ENCODE results near the gene CACNB2. TPM values are rescaled to one million over a fixed set of nuclear protein-coding genes. Genes with fewer than 3 reads are reported as not detected.

The CACNB2 gene
- total RNA-seq, 2 experiments from 2014 or later: not detected

- ChIA-PET CTCF (no interaction called here), POLR2A (no interaction called here)
Measured at GRCh38 chr10:18483516-18484186, 343.4 kb downstream of the CACNB2 start.

- ChIA-PET POLR2A (interaction anchor here (0.6 kb wide), 1 partner anchor 13 kb away, joined by 5 read pairs; no protein-coding TSS in a partner anchor), CTCF (no interaction called here)
Measured at GRCh38 chr10:18486438-18486837, 346.2 kb downstream of the CACNB2 start.

DNA sequence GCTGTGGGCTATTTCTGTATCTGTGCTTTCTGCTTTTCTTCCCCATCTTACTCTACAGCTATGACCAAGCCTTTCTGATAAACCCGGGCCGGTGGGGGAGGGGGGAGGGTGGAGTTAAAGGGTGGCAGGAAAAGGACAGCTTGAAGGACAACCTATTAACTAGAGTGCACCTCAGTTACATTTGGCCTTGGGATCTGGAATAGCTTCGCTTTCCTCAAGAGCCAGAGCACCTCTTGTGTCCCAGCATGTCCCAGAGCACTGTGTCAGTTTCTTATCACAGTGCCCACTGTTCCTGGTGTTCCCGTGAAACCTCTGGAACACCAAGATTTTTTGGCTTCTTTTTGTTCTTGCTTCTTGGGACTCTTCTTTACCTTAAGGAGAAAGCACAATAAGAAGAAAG lies 350.5 kb downstream of the CACNB2 start:
- CTCF ChIA-PET: no interaction called here
- POLR2A ChIA-PET: no interaction called here

DNA sequence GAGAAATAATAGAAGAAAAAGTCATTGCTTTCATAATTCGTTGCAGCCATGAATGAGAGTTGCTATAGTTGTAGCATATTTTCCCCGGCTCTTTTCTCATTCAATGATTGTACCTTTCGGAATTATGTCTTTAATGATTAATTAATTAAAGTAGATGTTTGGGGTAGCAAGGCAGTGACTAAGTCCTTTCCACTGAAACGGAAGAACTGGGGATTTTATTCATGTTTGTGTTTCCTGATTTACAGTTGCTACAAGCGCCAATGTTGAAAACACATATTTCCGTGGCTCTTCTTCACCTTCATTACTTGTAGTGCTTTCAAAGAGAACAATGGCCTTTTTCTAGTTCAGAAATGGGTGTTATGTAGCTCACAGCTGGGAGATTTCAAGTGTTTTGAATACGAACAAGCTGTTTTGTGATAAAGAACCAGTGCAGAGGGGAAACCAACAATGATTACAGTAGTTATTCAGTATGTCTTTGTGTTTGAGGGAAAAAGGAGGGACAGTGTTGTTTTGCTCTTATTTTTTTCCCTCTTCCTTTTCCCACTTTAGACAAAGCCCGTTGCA lies 357.7 kb downstream of the CACNB2 start:
- POLR2A ChIA-PET: interaction anchor here (0.6 kb wide), 1 partner anchor 846 kb away, joined by 3 read pairs; no protein-coding TSS in a partner anchor
- CTCF ChIA-PET: no interaction called here

DNA sequence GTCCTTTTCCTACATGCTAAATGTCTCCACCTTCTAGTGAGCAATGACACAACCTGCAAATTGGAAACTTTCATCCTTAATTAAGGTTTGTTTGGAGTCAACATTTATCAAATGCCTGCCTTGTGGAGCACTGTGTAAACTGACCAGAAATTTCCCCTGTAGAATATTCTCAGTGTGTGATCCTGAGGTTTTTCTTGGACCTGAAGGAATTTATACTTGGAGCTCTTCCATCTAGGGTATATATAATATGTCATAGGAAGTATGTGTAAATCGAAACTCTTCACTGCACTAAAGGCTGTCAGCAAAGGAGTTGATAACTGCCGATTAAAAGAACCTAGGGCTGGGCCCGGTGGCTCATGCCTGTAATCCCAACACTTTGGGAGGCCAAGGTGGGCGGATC lies 358.8 kb downstream of the CACNB2 start:
- ChIA-PET CTCF (no interaction called here), POLR2A (interaction anchor here (0.7 kb wide), 1 partner anchor 12 kb away, joined by 5 read pairs; no protein-coding TSS in a partner anchor)

- POLR2A ChIA-PET: no interaction called here
- CTCF ChIA-PET: no interaction called here
Measured at GRCh38 chr10:18500576-18500975, 360.4 kb downstream of the CACNB2 start.

- POLR2A ChIA-PET: no interaction called here
Measured at GRCh38 chr10:18501198-18501597, 361.0 kb downstream of the CACNB2 start.

DNA sequence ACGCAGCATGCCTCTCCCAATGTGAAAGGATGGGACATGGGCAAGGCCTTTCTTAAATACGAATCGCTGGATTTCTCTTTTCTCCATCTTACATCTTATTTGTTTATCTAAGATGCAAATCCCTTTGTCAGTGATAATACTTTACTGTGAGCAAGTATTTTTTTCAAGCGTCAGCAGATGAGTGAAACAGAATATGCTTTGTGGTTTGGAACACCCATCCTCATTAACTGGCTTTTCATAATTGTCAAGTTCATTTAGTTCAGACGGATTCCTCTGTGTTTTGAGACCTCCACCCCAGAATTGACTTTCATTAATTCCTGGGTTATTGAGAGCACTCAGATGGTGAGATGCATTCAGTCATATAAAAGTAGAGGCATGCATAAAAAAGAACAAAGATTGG lies 361.4 kb downstream of the CACNB2 start:
- ChIA-PET CTCF (no interaction called here), POLR2A (no interaction called here)

More at GRCh38 chr10:18501198-18501597, 361.0 kb downstream of the CACNB2 start:
- CTCF ChIA-PET: no interaction called here

GRCh38 chr10:18504161-18504560 lies 363.9 kb downstream of the CACNB2 start:
- POLR2A ChIA-PET: no interaction called here
- CTCF ChIA-PET: no interaction called here

GRCh38 chr10:18505456-18506118 lies 365.4 kb downstream of the CACNB2 start:
- ChIA-PET CTCF (no interaction called here), POLR2A (no interaction called here)

GRCh38 chr10:18508587-18508986 lies 368.4 kb downstream of the CACNB2 start:
- POLR2A ChIA-PET: no interaction called here
- CTCF ChIA-PET: no interaction called here

DNA sequence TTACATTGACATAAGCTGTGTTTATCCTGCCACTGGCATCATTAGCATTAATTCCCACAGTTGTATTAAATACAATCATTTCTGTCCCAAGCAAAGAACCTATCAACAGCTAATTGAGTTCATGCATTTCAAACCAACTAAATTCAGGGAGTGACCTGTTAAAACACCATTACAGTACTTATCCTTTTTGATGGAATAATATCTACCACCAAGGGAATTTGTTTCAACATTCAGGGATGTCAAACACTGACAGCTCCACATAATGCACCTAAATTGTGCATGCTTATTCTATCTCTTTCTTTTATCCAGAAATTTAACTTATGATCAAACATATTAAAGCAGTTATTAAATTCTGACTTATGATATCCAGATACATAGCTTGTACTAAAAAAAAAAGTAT lies 374.3 kb downstream of the CACNB2 start:
- POLR2A ChIA-PET: no interaction called here
- CTCF ChIA-PET: interaction anchor here (0.5 kb wide), 1 partner anchor 85 kb away, joined by 3 read pairs; no protein-coding TSS in a partner anchor

DNA sequence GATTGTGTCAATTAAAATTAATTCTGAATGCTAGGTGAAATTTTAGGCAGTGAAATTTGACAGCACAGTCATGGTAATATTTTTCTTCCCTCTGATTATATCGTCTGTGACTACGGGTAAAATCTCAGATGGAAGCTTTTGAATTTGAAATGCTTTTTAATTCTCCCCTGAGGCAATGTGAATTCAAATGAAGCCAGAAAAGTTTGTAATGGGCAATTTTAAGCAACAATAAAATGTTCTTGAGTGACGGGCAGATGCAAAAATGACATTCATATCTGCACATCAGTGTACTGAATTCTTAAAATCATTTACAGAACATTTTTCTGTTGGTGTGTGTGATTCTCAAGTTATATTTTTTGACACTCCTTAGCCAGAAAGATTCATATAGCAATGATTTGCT lies 376.6 kb downstream of the CACNB2 start:
- CTCF ChIA-PET: no interaction called here
- POLR2A ChIA-PET: no interaction called here

DNA sequence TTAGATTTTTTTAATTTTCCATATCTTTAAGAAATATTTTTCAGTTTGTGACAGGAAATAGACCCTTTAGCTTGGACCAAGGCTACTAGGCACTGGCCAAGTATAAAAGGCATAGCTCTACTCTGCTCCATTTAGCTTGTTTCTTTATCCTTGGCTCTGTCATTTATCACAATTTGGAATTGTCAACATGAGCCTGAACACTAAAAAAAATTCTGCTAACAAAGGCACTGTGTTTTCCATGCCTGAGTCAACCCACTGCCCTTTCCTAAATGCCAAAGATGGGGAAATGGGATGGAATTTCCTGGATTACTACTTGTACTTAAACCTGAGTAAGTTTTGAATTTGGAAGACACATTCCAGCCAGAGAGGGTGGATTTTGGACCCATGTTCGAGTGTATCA lies 382.8 kb downstream of the CACNB2 start:
- ChIA-PET CTCF (no interaction called here), POLR2A (no interaction called here)

GRCh38 chr10:18523858-18524257 lies 383.6 kb downstream of the CACNB2 start:
- CTCF ChIA-PET: no interaction called here
- POLR2A ChIA-PET: interaction anchor here (0.7 kb wide), 1 partner anchor 135 kb away, joined by 4 read pairs; no protein-coding TSS in a partner anchor

DNA sequence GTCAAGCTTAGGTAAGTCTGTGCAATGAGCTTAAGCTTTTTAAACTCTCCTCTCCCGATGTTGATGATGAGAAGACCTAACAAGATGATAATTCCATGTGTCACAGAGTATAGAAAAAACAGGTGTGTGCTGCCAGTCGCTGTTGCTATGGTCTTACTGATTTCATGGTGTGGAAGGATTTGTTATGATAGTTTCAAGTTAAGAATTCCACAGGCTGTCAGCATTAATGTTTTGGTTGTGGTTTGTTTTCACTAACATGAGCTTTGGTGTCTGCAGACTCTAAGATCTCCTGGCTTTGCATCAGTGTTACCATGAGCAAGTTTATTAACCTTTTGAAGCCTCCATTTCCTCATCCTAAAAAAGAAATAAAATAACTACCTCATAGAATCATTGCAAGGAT lies 387.5 kb downstream of the CACNB2 start:
- CTCF ChIA-PET: no interaction called here
- POLR2A ChIA-PET: no interaction called here

DNA sequence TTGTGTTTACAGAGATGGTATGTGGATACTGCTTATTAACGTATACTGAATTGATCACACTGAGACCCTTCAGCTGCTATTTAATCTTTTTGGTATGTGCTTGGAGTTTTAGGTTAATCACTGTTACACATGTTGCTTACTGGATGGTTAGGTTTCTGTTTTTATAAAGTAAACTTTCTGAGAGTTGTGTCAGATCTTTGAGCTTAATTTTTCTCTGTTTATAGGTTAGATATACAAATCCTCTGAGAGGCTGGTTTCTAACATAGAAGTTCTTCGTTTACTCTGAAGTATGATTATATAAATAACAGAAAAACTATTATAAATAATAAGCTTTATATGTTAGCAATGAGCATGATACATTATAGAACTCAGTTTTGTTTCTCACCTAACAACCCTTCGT lies 388.1 kb downstream of the CACNB2 start:
- ChIA-PET CTCF (no interaction called here), POLR2A (no interaction called here)

- POLR2A ChIA-PET: no interaction called here
- CTCF ChIA-PET: no interaction called here
Measured at GRCh38 chr10:18532881-18533535, 392.8 kb downstream of the CACNB2 start.

- CTCF ChIA-PET: no interaction called here
- POLR2A ChIA-PET: no interaction called here
Measured at GRCh38 chr10:18533896-18534295, 393.7 kb downstream of the CACNB2 start.

GRCh38 chr10:18539335-18539734 lies 399.1 kb downstream of the CACNB2 start:
- ChIA-PET CTCF (no interaction called here), POLR2A (no interaction called here)

- ChIA-PET CTCF (no interaction called here), POLR2A (no interaction called here)
Measured at GRCh38 chr10:18540195-18540594, 400.0 kb downstream of the CACNB2 start.
